Astrocyte (in vitro differentiated cells and primary cell): ENCODE measurements around the gene ADGRG7. TPM values are rescaled to one million over a fixed set of nuclear protein-coding genes. Genes with fewer than 3 reads are reported as not detected.

Source experiments
- DNase-seq: peaks from one replicate; pipeline ENCODE4 v3.0.0-alpha.2; 2010; ENCODE audit warnings: low read depth
- FAIRE-seq: peaks from 2 replicates; lab custom pipeline; 2011; peaks lifted over from hg19 to GRCh38; lab: Jason Lieb, UNC
- H2AFZ ChIP-seq: 2 replicates; pipeline ENCODE4 v1.6.0; 2012; ENCODE audit warnings: low read depth, low read length, inconsistent platforms
- H3K27ac ChIP-seq: 2 replicates; pipeline ENCODE4 v1.5.1; 2011; ENCODE audit warnings: low read depth, low read length, inconsistent platforms
- H3K27me3 ChIP-seq: 2 replicates; pipeline ENCODE4 v1.6.0; 2011; ENCODE audit warnings: low read length, inconsistent platforms; ENCODE audit not compliant: insufficient read depth
- H3K36me3 ChIP-seq: 2 replicates; pipeline ENCODE4 v1.5.1; 2011; ENCODE audit warnings: low read length, inconsistent platforms; ENCODE audit not compliant: insufficient read depth
- H3K4me1 ChIP-seq: 2 replicates; pipeline ENCODE4 v1.5.1; 2011; ENCODE audit warnings: low read length, inconsistent platforms; ENCODE audit not compliant: insufficient read depth
- H3K4me2 ChIP-seq: 2 replicates; pipeline ENCODE4 v1.6.0; 2012; ENCODE audit warnings: low read length, inconsistent platforms
- H3K4me3 ChIP-seq: 2 replicates; pipeline ENCODE4 v1.5.1; 2011; ENCODE audit warnings: low read depth, mild to moderate bottlenecking, low read length, inconsistent platforms; ENCODE audit not compliant: insufficient read depth
- H3K79me2 ChIP-seq: 2 replicates; pipeline ENCODE4 v1.6.0; 2012; ENCODE audit warnings: mild to moderate bottlenecking, low read length, inconsistent platforms; ENCODE audit not compliant: insufficient read depth
- H3K9ac ChIP-seq: 2 replicates; pipeline ENCODE4 v1.6.0; 2012; ENCODE audit warnings: mild to moderate bottlenecking, low read length, inconsistent platforms
- H3K9me3 ChIP-seq: 2 replicates; pipeline ENCODE4 v1.5.1; 2012; ENCODE audit warnings: low read depth, mild to moderate bottlenecking, low read length, inconsistent platforms; ENCODE audit not compliant: insufficient read depth
- H4K20me1 ChIP-seq: 2 replicates; pipeline ENCODE4 v1.6.0; 2012; ENCODE audit warnings: low read length, inconsistent platforms; ENCODE audit not compliant: insufficient read depth
- H3K27ac Mint-ChIP-seq: one replicate; pipeline ENCODE4 v1.8.0; 2021; ENCODE audit warnings: mild to moderate bottlenecking, mixed read lengths; ENCODE audit not compliant: unreplicated experiment
- H3K27me3 Mint-ChIP-seq: one replicate; pipeline ENCODE4 v1.8.0; 2021; ENCODE audit warnings: low read depth, mixed read lengths; ENCODE audit not compliant: unreplicated experiment
- H3K36me3 Mint-ChIP-seq: one replicate; pipeline ENCODE4 v1.8.0; 2021; ENCODE audit warnings: low read depth, mixed read lengths; ENCODE audit not compliant: unreplicated experiment
- H3K4me1 Mint-ChIP-seq: one replicate; pipeline ENCODE4 v1.8.0; 2021; ENCODE audit warnings: low read depth, mixed read lengths; ENCODE audit not compliant: unreplicated experiment
- H3K4me3 Mint-ChIP-seq: one replicate; pipeline ENCODE4 v1.8.0; 2021; ENCODE audit warnings: mild to moderate bottlenecking, moderate library complexity, mixed read lengths; ENCODE audit not compliant: unreplicated experiment
- H3K9me3 Mint-ChIP-seq: one replicate; pipeline ENCODE4 v1.8.0; 2021; ENCODE audit warnings: mild to moderate bottlenecking, mixed read lengths; ENCODE audit not compliant: unreplicated experiment
- CTCF ChIP-seq: IDR thresholded peaks from 2 replicates; pipeline ENCODE4 v1.5.1; 2011; ENCODE audit warnings: low read depth, mild to moderate bottlenecking, inconsistent platforms, low read length, moderate library complexity; ENCODE audit not compliant: insufficient read depth
- EZH2 ChIP-seq: IDR thresholded peaks from 2 replicates; pipeline ENCODE4 v1.6.1; 2012; ENCODE audit warnings: mild to moderate bottlenecking, low read length, inconsistent platforms; ENCODE audit not compliant: insufficient read depth
- total RNA-seq: library from RNA; stranded (reverse); gene quantifications from 2 replicates; pipeline ENCODE4 v1.2.1, GENCODE V29; 2021

ADGRG7 gene
- total RNA-seq, 1 donor from 2014 or later: not detected

- Histone ChIP-seq H3K4me1 (no peaks in the 10 kb centered on the region), H3K9ac (no peak overlapping the region), H3K4me2 (no peak overlapping the region), H3K9me3 (no peaks in the 10 kb centered on the region), H3K27me3 (peaks cover 6% of the 10 kb centered on the region), H3K4me3 (no peak overlapping the region), H3K79me2 (no peaks in the 10 kb centered on the region), H2AFZ (no peak overlapping the region), H4K20me1 (no peaks in the 10 kb centered on the region), H3K27ac (no peak overlapping the region), H3K36me3 (no peaks in the 10 kb centered on the region)
- H3K9me3 Mint-ChIP-seq: no peaks in the 10 kb centered on the region
- no peaks in the 10 kb centered on the region for H3K36me3 Mint-ChIP-seq
- TF ChIP-seq CTCF: no peak
- no peak for TF ChIP-seq EZH2
- FAIRE-seq: no peak
- DNase-seq: no peak
- no peak overlapping the region for H3K4me3 Mint-ChIP-seq
- no peak overlapping the region for H3K27ac Mint-ChIP-seq
- peaks cover 7% of the 10 kb centered on the region for H3K4me1 Mint-ChIP-seq
- no peaks in the 10 kb centered on the region for H3K27me3 Mint-ChIP-seq
Observed at GRCh38 chr3:100611221-100611620, 1.8 kb downstream of the ADGRG7 start.

DNA sequence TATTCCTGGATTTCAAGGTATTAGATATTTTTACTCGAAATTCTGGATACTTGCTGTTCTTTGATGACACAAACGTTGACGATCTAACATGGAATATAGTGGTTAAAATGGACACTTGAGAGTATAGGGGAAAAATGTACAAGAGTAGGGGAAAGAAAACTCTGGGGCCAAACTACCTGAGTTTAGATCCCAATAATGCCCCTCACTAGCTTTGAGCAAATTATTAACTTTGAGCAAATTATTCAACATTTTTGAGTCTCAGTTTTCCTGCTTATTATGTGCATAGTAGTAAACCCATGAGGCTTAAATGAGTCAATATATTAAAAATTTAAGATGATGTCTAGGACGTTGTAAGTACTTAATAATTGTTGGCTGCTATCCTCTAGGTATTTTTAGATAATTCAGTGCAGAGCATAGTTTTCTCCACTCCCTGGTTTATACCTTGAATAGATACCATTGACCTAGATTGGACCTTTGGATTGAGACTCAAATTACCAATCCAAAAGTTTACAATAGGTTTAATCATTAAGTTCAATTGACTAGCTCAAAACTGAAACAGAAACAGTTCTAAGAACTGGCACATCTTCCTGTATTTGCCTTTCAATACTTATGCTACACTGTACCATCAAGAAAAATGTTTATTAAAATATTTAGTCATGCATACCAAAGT lies 4.5 kb downstream of the ADGRG7 start:
- H3K4me1 Mint-ChIP-seq: peaks cover 7% of the 10 kb centered on the region
- no peaks in the 10 kb centered on the region for H3K27me3 Mint-ChIP-seq
- H3K36me3 Mint-ChIP-seq: no peaks in the 10 kb centered on the region
- H3K27ac ChIP-seq: no peak overlapping the region
- H3K4me2 ChIP-seq: no peak overlapping the region
- H3K79me2 ChIP-seq: no peaks in the 10 kb centered on the region
- H4K20me1 ChIP-seq: no peaks in the 10 kb centered on the region
- H3K4me3 ChIP-seq: no peak overlapping the region
- no peaks in the 10 kb centered on the region for H3K9me3 Mint-ChIP-seq
- DNase-seq: no peak
- peaks cover 6% of the 10 kb centered on the region for H3K27me3 ChIP-seq
- TF ChIP-seq EZH2 (no peak), CTCF (no peak)
- no peaks in the 10 kb centered on the region for H3K36me3 ChIP-seq
- H3K27ac Mint-ChIP-seq: no peak overlapping the region
- H2AFZ ChIP-seq: no peak overlapping the region
- H3K9me3 ChIP-seq: no peaks in the 10 kb centered on the region
- H3K4me3 Mint-ChIP-seq: no peak overlapping the region
- no peak overlapping the region for H3K9ac ChIP-seq
- FAIRE-seq: no peak
- H3K4me1 ChIP-seq: no peaks in the 10 kb centered on the region

DNA sequence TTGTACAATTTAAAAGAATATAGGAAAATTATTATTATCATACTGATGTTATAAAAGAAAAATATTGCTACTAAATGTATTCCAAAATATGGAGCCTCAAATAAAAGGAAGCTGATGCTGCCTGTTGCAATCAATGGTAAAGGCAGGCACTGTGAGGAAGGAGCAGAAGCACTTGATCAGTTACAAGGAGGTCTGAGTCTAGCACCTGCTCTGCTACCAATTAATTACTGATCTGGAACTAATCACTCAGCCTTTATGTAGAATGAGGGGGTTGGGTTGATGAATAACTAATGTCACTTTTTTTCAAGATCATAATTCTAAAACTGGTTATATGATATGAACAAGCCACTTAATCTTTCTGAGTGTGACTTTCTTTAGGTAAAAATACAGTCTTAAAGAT lies 5.5 kb downstream of the ADGRG7 start:
- no peak for FAIRE-seq

More for the DNA sequence above, 5.5 kb downstream of the ADGRG7 start:
- Histone ChIP-seq H3K27me3 (peaks cover 4% of the 10 kb centered on the region), H4K20me1 (no peaks in the 10 kb centered on the region), H3K4me1 (no peaks in the 10 kb centered on the region), H3K36me3 (no peaks in the 10 kb centered on the region), H3K9ac (no peak overlapping the region), H3K27ac (no peak overlapping the region), H2AFZ (no peak overlapping the region), H3K4me3 (no peak overlapping the region), H3K9me3 (no peaks in the 10 kb centered on the region), H3K79me2 (no peaks in the 10 kb centered on the region), H3K4me2 (no peak overlapping the region)
- peaks cover 2% of the 10 kb centered on the region for H3K4me1 Mint-ChIP-seq
- TF ChIP-seq CTCF (no peak), EZH2 (no peak)
- H3K4me3 Mint-ChIP-seq: no peak overlapping the region
- DNase-seq: no peak
- no peaks in the 10 kb centered on the region for H3K36me3 Mint-ChIP-seq
- no peaks in the 10 kb centered on the region for H3K27me3 Mint-ChIP-seq
- H3K9me3 Mint-ChIP-seq: no peaks in the 10 kb centered on the region
- no peak overlapping the region for H3K27ac Mint-ChIP-seq
